IPS-11a (cell line): ENCODE data around the gene XPA.
"Not testable (repeated sequence)": the region's sequence is repeated elsewhere in the genome, so short reads cannot be mapped to it uniquely, and the experiment has no call there.

Experiments used
- H3K4me3 ChIP-seq: one replicate; pipeline ENCODE4 v1.5.1; 2013; ENCODE audit warnings: low read depth, low read length, control low read depth

Gene XPA

GRCh38 chr9:97696803-97697601 is at the start of gene XPA:
Gene XPA, minus strand, starts transcription at chr9:97697340. Its CDS starts 48 bp downstream, at chr9:97697292.
- peak within 1 kb of the TSS; percentile 81 for H3K4me3 ChIP-seq

- H3K4me3 ChIP-seq, result no peak overlapping the region
These were observed 47.9 kb upstream of the XPA start for GRCh38 chr9:97744710-97745708.

- H3K4me3 ChIP-seq, result not testable (repeated sequence)
These were observed 46.9 kb upstream of the XPA start for GRCh38 chr9:97744025-97744424.

GRCh38 chr9:97742545-97742944 is 45.4 kb upstream of the XPA start:
- no peak overlapping the region for H3K4me3 ChIP-seq

GRCh38 chr9:97741947-97742346 is 44.8 kb upstream of the XPA start:
- no peak overlapping the region for H3K4me3 ChIP-seq

- H3K4me3 ChIP-seq, result peak overlapping the region; percentile 33
These were observed 44.0 kb upstream of the XPA start for GRCh38 chr9:97740848-97741821.

- H3K4me3 ChIP-seq, result no peak overlapping the region
These were observed 40.3 kb upstream of the XPA start for GRCh38 chr9:97737429-97737828.

- H3K4me3 ChIP-seq, result no peak overlapping the region
These were observed 38.0 kb upstream of the XPA start for GRCh38 chr9:97735070-97735600.

GRCh38 chr9:97726716-97727115 is 29.6 kb upstream of the XPA start:
- H3K4me3 ChIP-seq, result no peak overlapping the region

GRCh38 chr9:97723819-97724218 is 26.7 kb upstream of the XPA start:
- no peak overlapping the region for H3K4me3 ChIP-seq

GRCh38 chr9:97722331-97722730 is 25.2 kb upstream of the XPA start:
- H3K4me3 ChIP-seq, result no peak overlapping the region

GRCh38 chr9:97721396-97721795 is 24.3 kb upstream of the XPA start:
- no peak overlapping the region for H3K4me3 ChIP-seq

GRCh38 chr9:97717866-97718265 is 20.7 kb upstream of the XPA start:
- no peak overlapping the region for H3K4me3 ChIP-seq

- H3K4me3 ChIP-seq, result no peak overlapping the region
These were observed 17.3 kb upstream of the XPA start for GRCh38 chr9:97714435-97714834.

- no peak overlapping the region for H3K4me3 ChIP-seq
These were observed 14.1 kb upstream of the XPA start for GRCh38 chr9:97711223-97711626.

- no peak overlapping the region for H3K4me3 ChIP-seq
These were observed 13.4 kb upstream of the XPA start for GRCh38 chr9:97710356-97711222.

- H3K4me3 ChIP-seq, result no peak overlapping the region
These were observed 9.1 kb upstream of the XPA start for GRCh38 chr9:97706246-97706645.

GRCh38 chr9:97705354-97705950 is 8.3 kb upstream of the XPA start:
- no peak overlapping the region for H3K4me3 ChIP-seq

- H3K4me3 ChIP-seq, result no peak overlapping the region
These were observed 7.7 kb upstream of the XPA start for GRCh38 chr9:97704851-97705250.
